Esophagus mucosa (tissue), 1 donor: ENCODE data around the gene DAP3. TPM values are rescaled to one million over a fixed set of nuclear protein-coding genes. Genes with fewer than 3 reads are reported as not detected.

Source experiments
- total RNA-seq: library from RNA; stranded (reverse); gene quantifications from one replicate; pipeline ENCODE4 v1.2.4, GENCODE V29; 2023
- donor health status: DM: yes; HTN: yes; CAD: no.

DAP3 gene
- total RNA-seq, 1 donor from 2014 or later, result 69.7 TPM

Other genes with a start within 250 kb of the DAP3 start
- gene ASH1L, start 126.3 kb upstream of the DAP3 start, total RNA-seq, result 25.3 TPM
- gene MSTO1, start 78.9 kb upstream of the DAP3 start, total RNA-seq, result 16.7 TPM
- gene YY1AP1, start 317 bp upstream of the DAP3 start, total RNA-seq, result 40.3 TPM
- gene GON4L, start 168.1 kb downstream of the DAP3 start, total RNA-seq, result 25.9 TPM
- 0.76 TPM for gene SYT11, start 170.5 kb downstream of the DAP3 start, total RNA-seq
- gene RIT1, start 222.3 kb downstream of the DAP3 start, total RNA-seq, result 35.7 TPM
- gene KHDC4, start 245.3 kb downstream of the DAP3 start, total RNA-seq, result 19.4 TPM